OCI-LY3 (cell line): ENCODE measurements around the gene PPP3CA.

Source experiments
- EZH2phosphoT487 ChIP-seq: fragments of 200-600 bp; shearing (Covaris generic); IDR thresholded peaks from 2 replicates; pipeline ENCODE4 v1.6.1; 2018; ENCODE audit warnings: antibody characterized with exemption, mixed run types, low read depth
- TF ChIP-seq, protein P1 (sequence below): fragments of 200-600, 300-600 bp; sonication (generic); IDR thresholded peaks from 2 replicates; pipeline ENCODE4 v1.5.1; 2014; ENCODE audit warnings: antibody characterized with exemption, low read length, low read depth

DNA sequence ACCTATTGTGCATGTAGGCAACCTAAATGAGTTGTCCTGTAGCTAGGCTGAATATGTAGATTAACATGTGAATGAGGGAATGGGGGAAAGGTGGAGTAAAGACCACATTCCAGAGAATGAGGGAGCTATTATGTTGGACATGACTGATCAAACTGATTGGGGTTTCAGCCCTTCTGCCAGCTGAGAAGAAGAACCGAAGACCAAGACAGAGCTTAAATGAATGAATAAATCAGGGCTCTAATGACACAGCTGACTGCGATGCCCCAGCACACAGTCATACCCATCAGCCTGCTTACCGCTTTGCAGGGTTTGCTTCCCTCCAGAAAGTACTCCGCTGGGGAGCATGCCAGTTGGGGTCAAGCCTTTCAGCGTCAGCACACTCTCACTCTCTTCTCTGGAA lies 315.4 kb downstream of the PPP3CA start:
- TF ChIP-seq, protein P1, sequence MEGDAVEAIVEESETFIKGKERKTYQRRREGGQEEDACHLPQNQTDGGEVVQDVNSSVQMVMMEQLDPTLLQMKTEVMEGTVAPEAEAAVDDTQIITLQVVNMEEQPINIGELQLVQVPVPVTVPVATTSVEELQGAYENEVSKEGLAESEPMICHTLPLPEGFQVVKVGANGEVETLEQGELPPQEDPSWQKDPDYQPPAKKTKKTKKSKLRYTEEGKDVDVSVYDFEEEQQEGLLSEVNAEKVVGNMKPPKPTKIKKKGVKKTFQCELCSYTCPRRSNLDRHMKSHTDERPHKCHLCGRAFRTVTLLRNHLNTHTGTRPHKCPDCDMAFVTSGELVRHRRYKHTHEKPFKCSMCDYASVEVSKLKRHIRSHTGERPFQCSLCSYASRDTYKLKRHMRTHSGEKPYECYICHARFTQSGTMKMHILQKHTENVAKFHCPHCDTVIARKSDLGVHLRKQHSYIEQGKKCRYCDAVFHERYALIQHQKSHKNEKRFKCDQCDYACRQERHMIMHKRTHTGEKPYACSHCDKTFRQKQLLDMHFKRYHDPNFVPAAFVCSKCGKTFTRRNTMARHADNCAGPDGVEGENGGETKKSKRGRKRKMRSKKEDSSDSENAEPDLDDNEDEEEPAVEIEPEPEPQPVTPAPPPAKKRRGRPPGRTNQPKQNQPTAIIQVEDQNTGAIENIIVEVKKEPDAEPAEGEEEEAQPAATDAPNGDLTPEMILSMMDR = no peak
- no peak for TF ChIP-seq EZH2phosphoT487
